Activated CD8-positive, alpha-beta memory T cell treated with anti-CD3 and anti-CD28 coated beads for 36 hours (primary cell): Measurements from ENCODE around the gene CARS2. TPM values are rescaled to one million over a fixed set of nuclear protein-coding genes. Genes with fewer than 3 reads are reported as not detected.
"Not testable (repeated sequence)": the region's sequence is repeated elsewhere in the genome, so short reads cannot be mapped to it uniquely, and the experiment has no call there.

Experiments used
- CTCF ChIA-PET: fragments of 350-600 bp; sonication (Branson Sonifier 250); formaldehyde crosslinking; loops from one replicate; lab custom pipeline; 2021; ENCODE audit warnings: antibody characterized with exemption; lab: Charles Lee
- POLR2A ChIA-PET: fragments of 350-600 bp; sonication (Branson Sonifier 250); formaldehyde crosslinking; loops from one replicate; lab custom pipeline; 2021; ENCODE audit warnings: antibody characterized with exemption; lab: Charles Lee
- total RNA-seq, 2 experiments: library from RNA; stranded (reverse); gene quantifications; one replicate each; pipeline ENCODE4 v1.2.3, GENCODE V29; 2021

CARS2 gene
- total RNA-seq, 2 experiments from 2014 or later: 86.7 to 89.4 TPM

GRCh38 chr13:110644892-110645521 is 60.9 kb downstream of the CARS2 start:
- POLR2A ChIA-PET: no interaction called here

GRCh38 chr13:110643768-110644421 is 62.0 kb downstream of the CARS2 start:
- POLR2A ChIA-PET: interaction anchor here (0.5 kb wide), 1 partner anchor 189 kb away, joined by 3 read pairs; no protein-coding TSS in a partner anchor
- CTCF ChIA-PET: interaction anchor here (0.8 kb wide), 1 partner anchor 28 kb away, joined by 3 read pairs; no protein-coding TSS in a partner anchor

More at GRCh38 chr13:110644892-110645521, 60.9 kb downstream of the CARS2 start:
- CTCF ChIA-PET: interaction anchor here (0.8 to 1.1 kb wide), 3 partner anchors 29 to 56 kb away, joined by 3 to 6 read pairs (median 3); no protein-coding TSS in a partner anchor

GRCh38 chr13:110643324-110643723 is 62.6 kb downstream of the CARS2 start:
- ChIA-PET CTCF (no interaction called here), POLR2A (no interaction called here)

- CTCF ChIA-PET: no interaction called here
- POLR2A ChIA-PET: no interaction called here
Measured at GRCh38 chr13:110642291-110642981, 63.5 kb downstream of the CARS2 start.

GRCh38 chr13:110641055-110642015 is 64.6 kb downstream of the CARS2 start:
- ChIA-PET POLR2A (no interaction called here), CTCF (no interaction called here)

- POLR2A ChIA-PET: no interaction called here
- CTCF ChIA-PET: no interaction called here
Measured at GRCh38 chr13:110640591-110641029, 65.3 kb downstream of the CARS2 start.

- CTCF ChIA-PET: interaction anchor here (0.6 to 1.5 kb wide), 2 partner anchors 46 to 47 kb away, joined by 3 read pairs; no protein-coding TSS in a partner anchor
Measured at GRCh38 chr13:110639935-110640334, 66.0 kb downstream of the CARS2 start.

GRCh38 chr13:110638814-110639806 is 66.8 kb downstream of the CARS2 start:
- ChIA-PET CTCF (interaction anchor here (1.5 kb wide), 1 partner anchor 46 kb away, joined by 3 read pairs; no protein-coding TSS in a partner anchor), POLR2A (no interaction called here)

More at GRCh38 chr13:110639935-110640334, 66.0 kb downstream of the CARS2 start:
- POLR2A ChIA-PET: interaction anchor here (0.6 kb wide), 2 partner anchors 22 to 23 kb away, joined by 3 to 9 read pairs; no protein-coding TSS in a partner anchor

- CTCF ChIA-PET: interaction anchor here (1.5 kb wide), 1 partner anchor 45 kb away, joined by 3 read pairs; no protein-coding TSS in a partner anchor
- POLR2A ChIA-PET: no interaction called here
Measured at GRCh38 chr13:110638257-110638656, 67.7 kb downstream of the CARS2 start.

- ChIA-PET CTCF (no interaction called here), POLR2A (no interaction called here)
Measured at GRCh38 chr13:110637747-110638146, 68.2 kb downstream of the CARS2 start.

- POLR2A ChIA-PET: no interaction called here
Measured at GRCh38 chr13:110637275-110637674, 68.6 kb downstream of the CARS2 start.

GRCh38 chr13:110636701-110637201 is 69.2 kb downstream of the CARS2 start:
- CTCF ChIA-PET: no interaction called here
- POLR2A ChIA-PET: no interaction called here

More at GRCh38 chr13:110637275-110637674, 68.6 kb downstream of the CARS2 start:
- CTCF ChIA-PET: no interaction called here

- POLR2A ChIA-PET: no interaction called here
- CTCF ChIA-PET: no interaction called here
Measured at GRCh38 chr13:110636053-110636475, 69.9 kb downstream of the CARS2 start.

- CTCF ChIA-PET: no interaction called here
- POLR2A ChIA-PET: no interaction called here
Measured at GRCh38 chr13:110635405-110636002, 70.4 kb downstream of the CARS2 start.

GRCh38 chr13:110634558-110634957 is 71.4 kb downstream of the CARS2 start:
- CTCF ChIA-PET: no interaction called here
- POLR2A ChIA-PET: no interaction called here

GRCh38 chr13:110633776-110634175 is 72.1 kb downstream of the CARS2 start:
- CTCF ChIA-PET: no interaction called here
- POLR2A ChIA-PET: no interaction called here

GRCh38 chr13:110632255-110632654 is 73.7 kb downstream of the CARS2 start:
- POLR2A ChIA-PET: not testable (repeated sequence)

More at GRCh38 chr13:110632255-110632654, 73.7 kb downstream of the CARS2 start:
- CTCF ChIA-PET: not testable (repeated sequence)
